GM12874 (cell line): ENCODE data around the gene EIF2AK3.

Experiments
- CTCF ChIP-seq: IDR thresholded peaks from 2 replicates; pipeline ENCODE4 v1.5.1; 2011; ENCODE audit warnings: low read depth, mild to moderate bottlenecking, control low read depth, low read length, moderate library complexity; ENCODE audit not compliant: insufficient read depth

EIF2AK3 gene

GRCh38 chr2:88627055-88627855 is at the start of gene EIF2AK3:
Gene EIF2AK3, minus strand, starts transcription at chr2:88627464. Its CDS starts 190 bp downstream, at chr2:88627274.
- TF ChIP-seq CTCF: no peak

- TF ChIP-seq CTCF: no peak
Measured at GRCh38 chr2:88673363-88673762, 46.1 kb upstream of the EIF2AK3 start.

GRCh38 chr2:88671786-88672427 is 44.6 kb upstream of the EIF2AK3 start:
- peak; percentile 71 for TF ChIP-seq CTCF

DNA sequence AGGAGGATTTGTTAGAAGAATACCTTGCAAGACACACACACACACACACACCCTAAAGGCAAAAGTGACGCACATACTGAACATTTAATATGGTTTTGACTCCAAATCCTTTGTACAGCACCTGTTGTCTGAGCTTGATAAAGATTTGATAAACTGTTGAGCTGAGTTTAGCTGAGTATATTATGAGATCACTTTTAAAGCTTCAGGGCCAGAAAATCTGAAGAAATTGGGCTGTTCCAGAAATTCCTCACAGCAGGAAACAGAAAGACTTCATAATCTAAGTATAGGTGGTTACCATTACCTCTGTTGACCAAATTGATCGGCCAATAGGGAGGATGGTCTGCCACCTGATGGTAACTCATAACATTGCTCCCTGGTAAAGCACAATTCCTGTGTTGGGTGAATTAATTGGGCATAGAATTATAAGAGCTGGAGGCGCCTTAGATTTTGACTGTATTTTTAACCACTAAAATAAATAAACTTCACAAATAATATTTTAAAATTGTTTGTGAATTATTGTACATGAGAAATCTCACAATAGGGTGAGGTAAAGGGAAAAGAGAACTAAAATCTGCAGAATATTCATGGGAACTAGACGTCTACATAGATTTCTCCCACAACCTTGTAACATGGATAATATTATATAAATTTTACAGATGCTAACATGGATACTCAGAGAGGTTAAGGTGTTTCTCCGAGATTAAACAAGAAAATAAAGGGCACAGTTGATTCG is 42.4 kb upstream of the EIF2AK3 start:
- TF ChIP-seq CTCF: peak; percentile 60

- no peak for TF ChIP-seq CTCF
Measured at GRCh38 chr2:88668862-88669261, 41.6 kb upstream of the EIF2AK3 start.

- peak; percentile 16; the same call in 1 of the 2 replicates for TF ChIP-seq CTCF
Measured at GRCh38 chr2:88667219-88667618, 40.0 kb upstream of the EIF2AK3 start.

- TF ChIP-seq CTCF: no peak
Measured at GRCh38 chr2:88666576-88666975, 39.3 kb upstream of the EIF2AK3 start.
